GM18511 (cell line): Measurements from ENCODE around the gene INTS1.

Experiments used
- ATAC-seq: cut with Tn5 transposase; IDR thresholded peaks from one replicate; pipeline ENCODE4 v1.9.1; 2021; ENCODE audit warnings: mild to moderate bottlenecking, moderate library complexity; ENCODE audit not compliant: unreplicated experiment

INTS1 gene

GRCh38 chr7:1511444-1512422, 7.5 kb upstream of the INTS1 start:
- ATAC-seq = no peak

- ATAC-seq = no peak
Measured at GRCh38 chr7:1510780-1511154, 6.6 kb upstream of the INTS1 start.

GRCh38 chr7:1509226-1509625, 5.0 kb upstream of the INTS1 start:
- no peak for ATAC-seq

DNA sequence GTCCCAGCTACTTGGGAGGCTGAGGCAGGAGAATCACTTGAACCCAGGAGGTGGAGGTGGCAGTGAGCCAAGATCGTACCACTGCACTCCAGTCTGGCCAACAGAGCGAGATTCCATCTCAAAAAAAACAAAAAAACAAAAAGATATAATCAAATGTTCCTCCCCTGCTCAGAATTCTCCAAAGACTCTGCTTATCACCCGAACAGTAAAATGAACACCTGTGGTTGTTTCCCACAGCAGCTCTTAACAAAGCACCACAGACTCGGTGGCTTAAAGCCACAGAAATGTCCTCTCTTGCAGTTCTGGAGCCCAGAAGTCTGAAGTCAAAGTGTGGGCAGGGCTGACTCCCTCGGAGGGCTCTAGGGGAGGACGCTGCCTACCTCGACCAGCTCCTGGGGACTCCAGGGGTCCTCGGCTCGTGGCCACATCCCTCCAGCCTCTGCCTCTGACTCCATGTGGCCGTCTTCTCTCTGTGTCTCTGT, 4.1 kb upstream of the INTS1 start:
- no peak for ATAC-seq

GRCh38 chr7:1505731-1506550, 1.8 kb upstream of the INTS1 start:
- ATAC-seq = no peak

DNA sequence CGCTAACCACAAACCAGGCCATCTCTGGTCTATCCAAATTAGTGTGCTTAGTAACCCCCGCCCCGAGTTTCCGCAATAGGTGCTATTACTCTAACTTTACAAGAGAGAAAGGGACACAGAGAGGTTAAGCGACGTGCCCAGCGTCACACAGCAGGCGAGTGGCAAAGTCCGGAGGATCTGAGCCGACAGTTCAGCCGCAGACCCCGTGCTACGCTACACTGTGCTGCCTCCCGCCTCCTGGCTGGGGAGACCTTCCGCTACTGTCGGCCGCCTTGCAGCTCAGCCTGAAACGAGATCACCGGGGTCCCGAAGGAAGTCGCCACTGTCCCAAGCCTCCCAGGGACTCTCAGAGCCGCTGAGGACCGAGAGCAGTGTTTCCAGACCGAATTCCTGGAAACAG, 799 bp downstream of the INTS1 start:
- ATAC-seq = no peak

DNA sequence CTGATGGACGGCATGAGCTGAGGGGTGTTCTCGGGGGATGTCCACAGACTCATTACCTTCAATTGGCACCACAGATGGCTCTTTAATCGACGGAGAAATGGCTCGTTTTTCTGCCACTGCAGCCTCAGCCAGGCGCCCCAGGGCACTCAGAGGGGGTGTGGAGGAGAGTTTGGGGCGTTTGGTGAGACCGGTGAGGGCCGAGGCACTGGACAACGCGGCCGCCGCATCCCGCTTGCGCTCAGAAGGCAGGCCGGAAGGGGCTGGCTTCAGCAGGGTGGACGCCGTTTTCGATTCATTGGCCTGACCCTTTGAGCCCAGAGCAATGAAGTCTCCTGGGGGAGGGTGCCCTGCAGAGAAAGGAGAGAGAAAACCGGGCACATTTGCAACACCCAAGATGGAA, 1.3 kb downstream of the INTS1 start:
- no peak for ATAC-seq

- no peak for ATAC-seq
Measured at GRCh38 chr7:1501487-1502270, 2.5 kb downstream of the INTS1 start.

DNA sequence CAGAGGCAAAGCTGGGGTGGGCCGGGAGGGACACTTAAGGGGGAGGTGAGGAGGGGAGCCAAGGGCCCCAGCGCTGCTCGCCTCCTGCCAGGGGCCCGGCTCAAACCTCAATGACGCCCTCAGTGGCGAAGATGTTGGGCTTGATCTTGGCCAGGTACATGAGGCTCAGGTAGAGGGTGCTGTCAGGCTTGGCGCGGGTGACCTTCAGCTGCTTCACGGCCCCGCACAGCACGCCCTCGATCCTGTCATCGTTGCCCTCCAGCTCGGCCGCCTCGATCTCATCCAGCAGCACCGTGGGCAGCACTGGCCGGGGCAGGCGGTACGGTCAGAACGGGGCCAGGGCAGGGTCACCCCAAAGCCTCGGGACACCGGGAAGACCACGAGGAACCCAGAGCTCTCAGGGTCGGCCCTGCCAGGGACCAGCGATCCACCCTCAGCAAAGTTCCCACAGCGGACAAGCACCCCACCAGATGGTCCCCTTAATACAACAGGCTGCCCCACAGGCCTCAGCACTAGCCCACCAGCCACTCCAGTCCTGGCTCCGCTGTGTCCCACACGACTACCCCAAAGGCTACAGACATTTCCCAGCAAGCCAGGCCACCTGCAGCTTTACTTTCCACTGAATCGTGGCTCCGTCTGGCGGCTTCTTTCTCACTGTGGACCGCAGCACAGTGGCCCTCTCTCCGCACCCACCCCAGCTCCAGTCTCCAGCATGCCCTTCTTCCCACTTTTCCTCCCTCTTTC, 4.0 kb downstream of the INTS1 start:
- no peak for ATAC-seq

DNA sequence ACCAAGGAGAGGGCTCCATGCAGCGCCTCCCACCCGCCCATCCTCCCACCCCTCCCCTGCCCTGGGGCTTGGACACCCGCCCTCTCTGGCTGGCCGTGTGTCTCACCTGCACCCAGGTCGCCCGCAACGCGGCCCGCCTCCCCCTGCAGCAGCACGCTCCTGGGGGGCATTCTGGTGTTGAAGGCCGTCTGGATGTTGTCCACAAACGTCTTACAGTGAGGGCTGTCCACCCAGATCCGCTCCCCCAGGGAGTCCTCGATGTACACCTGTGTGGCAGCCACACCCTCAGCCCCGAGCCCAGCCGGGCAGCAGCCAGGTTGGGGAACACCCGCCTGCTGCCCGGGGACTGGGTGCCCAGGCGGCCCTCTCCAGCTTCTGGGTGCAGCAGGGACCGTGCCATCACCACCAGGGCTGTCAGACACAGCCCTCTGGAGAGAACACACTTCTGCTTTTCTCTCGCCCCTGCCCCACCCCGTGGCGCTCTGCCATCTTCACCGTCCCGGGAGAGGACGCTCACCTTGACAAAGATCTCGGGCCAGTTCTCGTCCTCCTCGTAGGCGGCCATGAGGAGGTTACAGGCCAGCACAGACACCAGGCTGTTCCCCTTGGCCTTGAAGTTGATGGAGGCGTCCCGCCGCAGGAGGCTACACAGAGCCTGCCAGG, 4.7 kb downstream of the INTS1 start:
- no peak for ATAC-seq

DNA sequence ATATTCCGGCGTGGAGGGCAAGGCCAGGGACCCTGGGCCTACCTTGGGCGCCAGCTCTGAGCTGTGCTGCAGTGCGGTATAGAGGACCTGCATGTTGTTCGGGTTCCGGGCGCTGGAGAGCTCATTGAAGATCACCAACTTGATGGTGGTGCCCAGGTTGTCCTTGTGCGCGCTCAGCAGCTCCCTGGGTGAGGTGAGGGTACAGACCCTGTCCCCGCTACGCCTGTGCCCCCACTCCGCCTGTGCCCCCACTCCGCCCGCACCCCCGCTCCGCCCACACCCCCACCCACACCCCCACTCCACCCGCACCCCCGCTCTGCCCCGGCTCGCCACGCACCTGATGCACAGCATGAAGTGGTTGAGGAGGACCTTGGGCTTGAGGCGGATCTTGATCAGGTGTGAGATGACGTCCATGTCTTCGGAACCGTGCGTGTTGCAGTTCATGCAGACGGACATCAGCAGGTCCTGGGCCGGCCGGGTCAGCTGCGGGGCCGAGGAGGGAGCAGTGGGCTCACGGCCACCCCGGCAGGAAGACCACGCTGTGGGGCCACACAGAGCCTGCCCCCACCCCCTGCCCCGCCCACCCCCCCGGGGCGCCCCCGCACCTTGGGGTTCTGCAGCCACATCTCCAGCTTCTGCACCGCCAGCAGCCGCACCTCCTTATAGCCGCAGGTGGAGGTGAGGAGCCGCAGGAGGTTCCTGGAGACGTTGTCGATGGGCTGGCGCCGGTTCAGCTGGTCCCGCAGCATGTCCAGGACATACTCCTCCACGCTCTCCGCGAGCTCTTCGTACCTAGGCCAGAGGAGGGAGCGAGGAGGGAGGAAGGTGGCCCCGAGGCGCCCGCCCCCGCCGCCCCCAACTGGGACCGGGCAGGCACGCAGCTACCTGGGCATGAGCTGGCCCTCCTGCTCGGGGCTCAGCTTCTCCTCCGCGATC, 5.6 kb downstream of the INTS1 start:
- ATAC-seq = no peak

DNA sequence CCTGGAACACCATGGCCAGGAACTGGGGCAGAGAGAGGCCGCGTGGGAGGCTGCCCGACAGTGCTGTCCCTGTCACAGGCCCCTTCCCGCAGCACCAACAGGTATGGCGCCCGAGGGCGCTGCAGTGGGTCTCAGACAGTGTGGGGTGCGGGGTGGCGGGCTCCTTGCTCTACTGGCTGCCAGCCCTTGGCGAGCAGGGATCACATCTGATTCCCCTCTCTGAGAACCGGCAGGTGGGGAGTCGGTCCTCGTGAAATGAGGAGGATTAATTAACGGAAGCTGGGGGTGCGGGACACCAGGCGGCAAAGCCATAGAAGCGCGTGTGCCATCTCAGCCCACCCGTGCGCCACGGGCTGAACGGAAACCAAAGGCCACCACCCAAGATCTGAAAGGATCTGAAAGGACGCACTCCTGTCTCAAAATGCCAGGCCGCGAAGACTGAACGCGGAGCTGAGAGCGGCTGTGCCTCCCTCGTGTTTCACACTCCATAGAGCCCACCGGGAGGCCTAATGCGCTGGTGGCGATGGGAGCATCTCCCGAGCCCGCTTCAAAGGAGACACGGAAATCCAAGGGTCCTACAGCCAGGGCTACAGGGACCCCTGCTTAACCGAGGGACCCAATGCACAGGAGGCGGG, 6.8 kb downstream of the INTS1 start:
- no peak for ATAC-seq

- no peak for ATAC-seq
Measured at GRCh38 chr7:1496531-1497292, 7.5 kb downstream of the INTS1 start.

GRCh38 chr7:1495564-1496242, 8.5 kb downstream of the INTS1 start:
- ATAC-seq = no peak

- no peak for ATAC-seq
Measured at GRCh38 chr7:1494866-1495563, 9.2 kb downstream of the INTS1 start.

- ATAC-seq = no peak
Measured at GRCh38 chr7:1494447-1494846, 9.7 kb downstream of the INTS1 start.
